ENCODE measurements around the gene ECHS1.

DNA sequence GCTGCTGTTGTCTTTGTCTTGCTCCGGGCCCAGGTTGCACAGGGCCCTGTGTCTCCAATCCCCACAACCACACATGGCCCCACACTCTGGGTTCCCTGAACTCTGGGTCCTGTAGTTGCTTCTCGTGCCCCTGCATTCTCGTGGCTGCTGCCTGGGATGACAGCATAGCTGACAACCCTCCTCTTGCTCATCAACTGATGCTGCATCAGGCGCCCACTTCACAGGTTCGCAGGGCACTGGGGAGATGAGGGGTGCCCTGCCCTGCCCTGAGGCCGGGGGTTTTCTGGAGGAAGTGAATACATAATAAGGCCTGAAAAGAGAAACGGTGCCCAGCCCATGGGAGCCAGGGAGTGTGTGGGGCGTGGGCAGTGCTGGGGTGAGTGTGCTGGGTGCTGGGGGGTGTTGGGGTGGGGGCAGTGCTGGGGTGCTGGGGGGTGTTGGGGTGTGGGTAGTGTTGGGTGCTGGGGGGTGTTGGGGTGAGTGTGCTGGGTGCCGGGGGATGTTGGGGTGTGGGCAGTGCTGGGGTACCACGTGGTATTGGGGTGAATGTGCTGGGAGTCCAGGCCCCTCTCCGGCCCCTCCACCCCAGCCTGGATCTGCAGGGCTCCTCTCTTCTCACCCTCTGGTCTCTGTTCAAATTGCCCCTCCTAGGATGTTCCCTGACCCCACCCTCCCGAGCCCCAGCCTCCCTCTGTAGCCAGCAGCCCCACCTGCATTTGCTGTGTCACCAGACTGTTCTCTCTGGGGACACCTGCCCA lies 18.8 kb upstream of the ECHS1 start:
- TF ChIP-seq, protein P1, sequence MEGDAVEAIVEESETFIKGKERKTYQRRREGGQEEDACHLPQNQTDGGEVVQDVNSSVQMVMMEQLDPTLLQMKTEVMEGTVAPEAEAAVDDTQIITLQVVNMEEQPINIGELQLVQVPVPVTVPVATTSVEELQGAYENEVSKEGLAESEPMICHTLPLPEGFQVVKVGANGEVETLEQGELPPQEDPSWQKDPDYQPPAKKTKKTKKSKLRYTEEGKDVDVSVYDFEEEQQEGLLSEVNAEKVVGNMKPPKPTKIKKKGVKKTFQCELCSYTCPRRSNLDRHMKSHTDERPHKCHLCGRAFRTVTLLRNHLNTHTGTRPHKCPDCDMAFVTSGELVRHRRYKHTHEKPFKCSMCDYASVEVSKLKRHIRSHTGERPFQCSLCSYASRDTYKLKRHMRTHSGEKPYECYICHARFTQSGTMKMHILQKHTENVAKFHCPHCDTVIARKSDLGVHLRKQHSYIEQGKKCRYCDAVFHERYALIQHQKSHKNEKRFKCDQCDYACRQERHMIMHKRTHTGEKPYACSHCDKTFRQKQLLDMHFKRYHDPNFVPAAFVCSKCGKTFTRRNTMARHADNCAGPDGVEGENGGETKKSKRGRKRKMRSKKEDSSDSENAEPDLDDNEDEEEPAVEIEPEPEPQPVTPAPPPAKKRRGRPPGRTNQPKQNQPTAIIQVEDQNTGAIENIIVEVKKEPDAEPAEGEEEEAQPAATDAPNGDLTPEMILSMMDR (conservative IDR thresholded peaks at IDR 0.05; ENCODE audit: low read depth in 2 of 2), result no peak
- no peak for TF ChIP-seq REST (IDR thresholded peaks at IDR 0.05; ENCODE audit: unreplicated experiment)
- no peak for TF ChIP-seq POLR2AphosphoS5 (IDR thresholded peaks at IDR 0.05; ENCODE audit: low read depth)

Data from GM23338 (cell line).